GM19395 (cell line): ENCODE measurements around the gene LDB2.

Source experiments
- ATAC-seq: cut with Tn5 transposase; IDR thresholded peaks from one replicate; pipeline ENCODE4 v1.9.1; 2021; ENCODE audit warnings: mild to moderate bottlenecking, moderate library complexity; ENCODE audit not compliant: unreplicated experiment

LDB2 gene

DNA sequence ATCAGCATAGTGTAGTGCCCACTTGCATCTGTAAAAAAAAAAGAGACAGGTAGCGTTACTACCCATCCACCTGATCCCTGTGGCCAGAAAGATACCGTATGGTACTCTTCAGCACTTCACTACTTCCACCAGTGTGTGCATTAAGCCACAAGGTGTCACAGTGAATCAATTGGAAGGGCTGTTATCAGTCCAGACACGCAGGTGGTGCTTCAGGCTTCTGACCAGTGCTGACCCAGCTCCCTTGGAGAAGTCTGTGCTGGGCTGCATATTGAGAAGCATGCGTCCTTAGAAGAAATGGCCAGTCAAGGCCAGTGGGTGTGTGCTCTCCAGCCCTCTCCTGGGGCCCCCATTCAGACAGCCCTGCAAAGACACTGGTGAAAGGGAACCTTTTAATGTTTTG lies 10.6 kb downstream of the LDB2 start:
- no peak for ATAC-seq

DNA sequence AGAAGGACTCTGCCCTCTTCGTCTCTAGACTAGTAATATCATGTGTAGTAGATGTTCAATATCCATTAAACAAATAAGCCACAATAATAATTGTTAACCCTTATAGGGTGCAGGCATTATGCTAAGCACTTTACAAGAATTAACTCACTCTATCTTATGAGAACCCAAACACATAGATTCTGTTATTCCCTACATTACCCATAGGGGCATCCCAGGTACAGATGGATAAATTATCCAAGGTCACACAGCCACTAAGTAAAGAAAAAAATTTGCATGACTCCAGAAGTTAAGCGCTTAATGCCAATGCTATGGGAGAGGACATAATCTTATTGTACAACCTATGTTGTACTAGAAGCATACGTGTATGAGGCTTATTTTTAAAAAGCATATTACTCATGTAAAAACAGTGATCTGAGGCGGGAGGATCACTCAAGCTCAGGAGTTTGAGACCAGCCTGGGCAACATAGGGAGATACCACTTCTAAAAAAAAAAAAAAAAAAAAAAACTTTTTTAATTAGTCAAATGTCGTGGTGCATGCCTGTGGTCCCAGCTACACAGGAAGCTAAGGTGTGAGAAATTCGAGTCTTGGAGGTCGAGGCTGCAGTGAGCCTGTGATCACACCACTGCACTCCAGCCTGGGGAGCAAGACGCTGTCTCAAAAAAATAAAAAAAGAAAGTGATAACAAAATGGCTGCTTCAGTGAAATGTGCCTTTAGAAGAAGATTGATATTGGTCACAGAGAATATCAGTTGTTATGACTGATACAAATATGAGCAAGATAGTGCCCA lies 13.6 kb downstream of the LDB2 start:
- no peak for ATAC-seq

DNA sequence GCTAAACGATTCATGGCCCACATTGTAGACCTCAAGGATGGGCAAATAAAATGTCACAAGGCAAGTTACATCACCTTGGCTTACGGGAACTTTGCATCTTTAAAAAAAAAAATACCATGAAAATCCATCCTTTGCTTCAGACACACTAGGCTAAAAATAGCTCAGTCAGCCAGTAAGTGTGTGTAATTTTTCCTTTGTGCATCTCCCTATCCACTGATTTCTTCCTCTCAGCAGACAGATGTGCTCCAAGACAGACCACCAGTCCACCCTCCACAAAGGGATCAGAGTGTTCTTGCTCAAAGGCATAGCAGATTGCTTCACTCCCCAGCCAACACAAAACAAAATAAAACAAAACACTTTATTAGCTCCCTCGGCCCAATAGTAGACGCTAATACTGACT lies 14.6 kb downstream of the LDB2 start:
- ATAC-seq = no peak

DNA sequence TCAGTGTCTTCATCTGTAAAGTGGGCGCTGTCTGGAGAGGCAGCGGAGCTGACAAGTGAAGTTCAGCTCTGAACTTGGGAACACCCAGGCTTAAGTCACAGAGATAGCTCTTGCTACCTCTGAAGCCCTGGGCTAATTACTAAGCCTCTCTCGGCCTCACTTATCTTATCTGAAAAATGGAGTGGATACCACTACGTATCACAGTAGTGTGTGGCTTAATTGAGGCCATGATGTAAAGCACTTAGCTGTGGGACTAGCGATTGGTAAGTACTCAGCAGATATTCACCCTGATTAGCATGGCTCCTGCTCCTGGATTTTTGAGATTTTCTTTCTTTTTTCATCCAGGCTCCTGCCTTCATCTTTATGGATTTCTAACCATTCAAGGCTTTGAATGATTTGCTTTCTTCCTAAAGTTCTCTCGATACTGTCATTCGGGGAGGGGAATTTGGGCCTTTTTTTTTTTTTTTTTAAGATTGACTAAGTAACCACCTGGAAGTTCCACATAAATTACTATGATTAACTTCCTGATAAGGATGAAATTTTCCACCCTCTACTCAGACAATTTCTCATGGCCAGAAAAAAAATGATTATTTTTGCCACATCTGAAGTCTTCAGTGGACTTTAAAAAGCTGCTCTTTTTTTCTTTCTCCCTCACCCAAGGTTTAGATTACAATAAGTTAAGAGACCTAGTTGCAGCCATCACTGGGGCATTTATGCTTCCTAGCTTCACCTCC lies 17.1 kb downstream of the LDB2 start:
- no peak for ATAC-seq

DNA sequence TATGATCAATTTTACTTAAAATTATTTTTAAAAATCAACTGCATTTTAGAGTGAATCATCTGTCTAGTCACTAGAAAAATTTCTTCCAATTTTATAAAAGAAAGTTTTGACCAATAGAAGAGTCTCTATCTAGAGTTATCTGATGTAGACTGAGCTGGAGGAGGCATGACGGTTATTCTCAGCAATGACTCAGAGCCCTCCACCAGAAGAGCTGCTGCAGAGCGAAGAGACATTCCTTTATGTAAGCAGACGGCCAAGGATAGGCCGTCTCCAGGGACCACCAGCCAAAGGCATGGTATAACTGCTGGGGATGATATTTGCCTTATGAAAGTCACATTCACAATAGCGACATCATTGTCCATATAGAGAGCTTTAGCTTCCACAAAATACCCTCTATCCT lies 23.0 kb downstream of the LDB2 start:
- ATAC-seq = no peak

DNA sequence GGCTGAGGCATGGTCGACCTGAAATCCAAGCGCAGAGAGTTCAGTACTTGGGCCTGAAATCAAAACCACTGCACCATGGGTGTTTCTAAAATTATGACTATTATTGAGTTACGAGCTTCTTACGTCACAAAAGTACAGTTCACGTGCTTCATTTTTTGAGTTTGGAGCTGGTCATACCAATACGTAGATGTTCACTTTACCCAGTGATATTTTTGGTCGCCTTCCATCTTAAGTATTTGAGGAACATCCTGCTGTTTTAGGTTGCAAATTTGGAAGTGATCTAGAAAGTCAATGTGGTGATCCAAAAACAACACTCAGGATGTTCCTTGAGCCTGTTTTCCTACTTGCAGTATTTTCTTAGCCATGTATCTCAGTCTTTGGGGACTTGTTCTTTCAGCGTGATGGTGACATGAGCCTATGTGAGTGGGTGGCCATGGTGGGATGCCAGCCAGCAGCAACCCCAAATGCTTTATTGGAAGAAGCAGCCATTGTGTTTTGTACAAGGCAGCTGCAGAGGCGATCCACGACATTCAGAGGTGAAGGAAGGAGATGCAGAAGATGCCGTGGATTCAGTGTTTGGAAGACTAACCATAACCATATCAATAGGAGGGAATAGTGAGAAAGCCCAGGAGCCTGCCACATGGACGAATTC lies 28.7 kb downstream of the LDB2 start:
- ATAC-seq = no peak

DNA sequence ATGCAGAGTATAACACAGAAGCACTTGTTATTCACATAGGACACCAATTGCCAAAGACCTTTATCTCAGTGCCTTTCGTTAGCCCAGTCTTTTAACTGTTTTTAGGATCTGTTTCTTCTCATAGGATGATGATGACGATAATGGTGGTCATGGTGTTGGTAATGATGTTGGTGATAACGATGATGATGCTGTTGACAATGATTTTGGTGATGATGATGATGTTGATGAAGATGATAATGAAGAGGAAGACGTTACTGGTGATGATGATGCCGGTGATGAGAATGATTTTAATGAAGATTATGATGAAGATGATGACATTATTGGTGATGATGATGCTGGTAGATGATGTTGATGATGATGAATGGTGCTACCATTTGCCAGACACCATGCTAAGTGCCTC lies 29.8 kb downstream of the LDB2 start:
- no peak for ATAC-seq

DNA sequence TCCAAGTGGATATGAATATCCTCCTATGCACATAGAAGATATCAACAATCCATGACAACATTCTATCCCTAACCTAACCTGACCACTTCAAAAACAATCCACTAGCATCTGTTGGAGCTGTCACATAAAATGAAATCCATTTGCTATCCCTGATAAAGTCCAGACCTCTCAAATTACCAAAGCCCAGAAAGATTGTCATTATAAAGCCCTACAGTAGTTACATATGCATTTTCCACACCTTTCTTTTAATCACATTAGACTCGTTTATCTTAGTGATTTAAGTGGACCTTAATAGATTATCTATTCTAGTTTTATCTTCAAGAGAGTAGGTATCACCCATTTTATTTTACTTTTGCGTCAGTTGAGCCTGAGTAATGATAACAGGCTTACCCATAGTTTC lies 30.6 kb downstream of the LDB2 start:
- no peak for ATAC-seq

DNA sequence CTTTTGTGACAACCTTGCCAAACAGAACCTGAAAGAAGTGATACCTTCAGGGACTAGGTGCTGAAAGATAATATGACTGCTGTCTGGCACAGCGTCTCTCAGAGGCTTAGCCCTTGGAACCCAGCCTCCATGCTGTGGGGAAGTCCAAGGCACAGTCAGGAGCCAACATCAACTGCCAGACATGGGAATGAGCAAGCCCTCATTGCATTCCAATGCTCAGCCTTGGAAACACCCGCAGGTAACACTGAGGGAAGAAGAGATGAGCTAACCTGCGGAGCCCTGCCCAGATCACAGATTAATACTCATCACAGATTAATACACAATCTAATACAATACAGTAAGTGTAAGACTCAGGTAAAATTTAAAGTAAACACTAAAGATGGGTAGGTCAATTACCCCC lies 31.5 kb downstream of the LDB2 start:
- ATAC-seq = no peak

DNA sequence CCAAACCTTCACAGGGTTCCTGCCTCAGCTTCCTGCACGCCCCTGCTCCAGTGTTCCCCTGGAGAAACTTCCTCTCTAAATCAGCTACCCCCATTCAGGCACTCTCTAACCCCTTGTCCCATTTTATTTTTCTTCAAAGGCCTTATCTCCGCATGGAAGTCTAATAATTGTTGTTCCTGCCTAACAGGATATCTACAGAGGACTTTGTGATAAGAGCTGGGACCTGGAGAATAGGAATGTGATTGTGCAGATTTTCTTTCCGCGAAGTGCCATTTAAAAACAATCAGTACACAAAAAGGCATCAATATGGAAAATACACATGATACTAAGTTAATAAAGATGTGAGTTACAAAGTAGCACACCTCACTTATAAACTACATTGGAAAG lies 32.6 kb downstream of the LDB2 start:
- ATAC-seq = no peak

DNA sequence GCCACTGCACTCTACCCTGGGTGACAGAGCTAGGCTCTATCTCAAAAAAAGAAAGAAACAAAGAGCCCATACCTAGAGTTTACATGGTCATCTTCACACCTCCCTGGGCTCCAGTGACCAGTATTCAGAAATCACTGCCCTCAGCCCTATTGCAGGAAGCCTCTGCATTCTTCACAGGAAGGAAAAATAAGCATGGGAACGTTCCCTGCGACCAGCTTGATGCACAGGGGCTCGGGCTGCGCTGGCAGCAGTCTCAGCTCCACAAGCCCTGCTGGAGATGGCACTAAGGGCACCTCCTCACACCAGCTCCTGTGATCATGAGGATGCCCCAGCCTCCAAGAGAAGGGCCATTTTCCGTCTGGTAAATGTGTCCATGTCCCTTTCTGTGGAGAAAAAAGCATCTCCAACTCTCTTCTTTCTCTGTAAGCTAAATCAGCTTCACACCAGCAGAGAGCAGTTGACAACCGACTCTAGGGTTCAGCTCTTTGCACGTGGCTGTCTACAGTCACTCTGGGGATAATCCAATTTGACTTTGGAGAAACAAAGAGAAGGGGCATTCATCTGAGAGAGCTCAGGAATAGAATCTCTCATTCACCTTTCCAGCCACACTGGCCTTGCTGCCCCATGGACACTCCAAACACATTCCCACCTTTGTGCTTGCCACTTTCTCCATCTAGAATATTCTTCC lies 33.1 kb downstream of the LDB2 start:
- no peak for ATAC-seq

DNA sequence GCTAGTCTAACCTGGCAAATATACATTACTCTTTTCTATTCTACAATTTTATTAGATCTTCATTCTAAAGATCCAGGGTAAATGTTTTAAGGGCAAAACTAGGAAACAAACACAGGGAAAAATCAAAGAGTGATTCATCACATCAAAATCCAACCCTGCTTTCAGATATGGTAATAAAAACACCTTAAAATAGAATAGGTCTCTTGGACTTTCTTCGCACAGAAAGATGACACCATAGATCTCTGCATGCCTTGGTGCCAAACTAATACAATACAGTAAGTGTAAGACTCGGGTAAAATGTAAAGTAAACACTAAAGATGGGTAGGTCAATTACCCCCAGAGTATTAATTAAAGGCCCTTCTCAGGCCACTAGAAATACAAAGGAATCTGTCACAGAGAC lies 34.2 kb downstream of the LDB2 start:
- ATAC-seq = no peak

DNA sequence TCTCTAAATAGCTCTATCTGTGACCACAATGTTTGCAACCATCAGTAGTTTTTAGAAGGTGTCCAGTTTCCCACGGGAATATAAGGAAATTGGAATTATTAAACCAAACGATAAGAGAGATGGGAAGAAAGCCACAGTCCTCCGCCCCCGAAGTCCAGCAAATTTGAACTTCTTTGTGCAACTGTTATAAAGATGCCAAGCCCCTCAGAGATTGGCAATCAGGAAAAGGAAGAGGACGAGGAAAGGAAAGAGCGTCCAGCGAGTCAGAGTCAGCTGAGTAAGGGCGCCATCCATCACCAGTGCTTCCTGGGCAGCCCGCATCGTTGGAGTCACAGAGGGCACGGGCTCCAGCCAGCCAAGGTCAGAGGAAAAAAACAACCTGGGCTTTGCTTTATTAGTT lies 35.7 kb downstream of the LDB2 start:
- ATAC-seq = no peak

DNA sequence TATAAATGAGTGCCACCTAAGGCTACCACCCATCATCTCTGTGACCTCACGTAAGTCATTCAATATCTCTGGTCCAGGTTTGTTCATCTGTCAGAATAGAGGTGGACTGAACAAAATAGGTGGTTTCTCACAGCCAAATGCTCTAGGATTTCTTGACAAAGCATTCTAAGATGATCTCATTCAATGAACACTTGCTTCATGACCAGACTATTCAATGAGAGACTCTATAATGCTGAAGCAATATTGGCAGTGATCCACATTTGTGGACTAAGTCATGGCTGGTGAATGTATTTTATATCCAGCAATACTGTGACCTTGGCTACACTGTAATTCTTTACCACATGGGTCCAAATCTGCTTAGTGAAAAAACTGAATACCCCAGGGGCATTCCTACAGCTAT lies 37.9 kb downstream of the LDB2 start:
- no peak for ATAC-seq

DNA sequence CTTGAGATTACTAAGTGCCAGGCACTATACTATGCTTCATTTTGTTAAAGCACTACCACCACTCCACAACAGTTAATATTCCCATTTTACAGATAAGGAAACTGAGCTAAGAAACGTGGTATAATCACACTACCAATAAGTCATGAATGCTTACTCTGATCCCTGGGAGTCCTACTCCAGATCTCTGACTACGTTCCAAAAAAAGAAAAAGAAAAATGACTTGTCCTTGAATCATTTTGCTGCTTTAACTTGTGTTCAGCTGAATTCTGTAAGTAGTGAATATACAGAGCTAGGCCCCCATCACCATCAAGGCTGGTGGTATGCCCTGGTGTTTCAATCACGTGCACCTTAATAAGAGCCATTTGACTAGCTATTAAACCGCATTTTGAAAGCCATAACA lies 39.4 kb downstream of the LDB2 start:
- ATAC-seq = no peak

DNA sequence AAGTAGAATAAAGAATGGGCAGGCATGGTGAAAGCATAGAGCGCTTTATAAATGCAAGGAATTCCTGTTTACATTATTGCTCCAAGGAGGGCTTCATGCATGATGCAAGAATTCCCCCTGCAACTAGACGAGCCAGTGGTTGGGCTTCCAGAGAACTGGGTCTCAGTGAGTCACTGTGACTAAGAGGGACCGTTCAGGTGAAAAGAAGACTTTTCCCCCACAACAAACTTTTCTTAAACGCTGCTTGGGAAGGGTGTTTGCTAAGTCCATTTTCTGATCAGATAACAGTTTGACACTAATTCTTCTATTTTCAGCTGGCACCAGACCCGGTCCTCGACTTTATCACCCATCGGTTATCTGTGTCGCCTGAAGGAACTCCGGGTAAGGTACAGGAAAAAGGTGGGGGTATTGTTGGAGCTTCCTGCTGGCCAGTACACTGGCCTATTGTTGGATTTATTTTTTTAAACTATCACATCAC lies 40.1 kb downstream of the LDB2 start:
- ATAC-seq = no peak

DNA sequence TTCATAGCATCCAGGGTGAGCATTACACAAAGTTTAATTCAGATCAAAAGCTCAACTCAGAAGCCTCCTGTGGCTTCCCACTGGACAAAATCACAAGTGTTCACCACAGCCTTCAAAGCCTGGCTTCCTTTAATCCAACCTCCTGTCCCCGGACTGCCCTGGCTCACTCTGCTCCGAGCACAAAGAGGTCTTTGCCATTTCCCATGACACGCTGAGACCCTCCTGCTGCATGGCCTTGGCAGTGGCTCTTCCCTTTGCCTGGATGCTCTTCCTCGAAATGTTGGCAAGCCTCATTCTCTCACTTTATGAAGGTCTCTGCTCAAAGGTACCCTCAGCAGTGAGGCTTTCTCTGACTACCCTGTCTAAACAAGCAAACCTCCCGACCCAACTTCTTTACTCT lies 41.0 kb downstream of the LDB2 start:
- no peak for ATAC-seq

DNA sequence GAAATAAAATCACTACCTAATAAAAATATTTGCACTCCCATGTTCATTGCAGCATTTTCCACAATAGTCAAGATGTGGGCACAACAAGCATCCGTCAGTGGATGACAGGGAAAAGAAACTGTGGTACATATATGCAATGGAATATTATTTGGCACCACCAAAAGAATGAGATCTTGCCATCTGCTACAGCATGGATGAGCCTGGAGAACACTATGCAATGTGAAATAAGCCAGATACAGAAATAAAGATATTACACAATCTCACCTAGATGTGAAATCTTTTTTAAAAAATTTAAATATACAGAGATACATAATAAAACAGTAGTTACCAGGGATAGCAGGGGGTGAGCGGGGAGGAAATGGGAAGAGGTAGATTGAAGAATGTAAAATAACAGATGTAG lies 44.8 kb downstream of the LDB2 start:
- no peak for ATAC-seq

DNA sequence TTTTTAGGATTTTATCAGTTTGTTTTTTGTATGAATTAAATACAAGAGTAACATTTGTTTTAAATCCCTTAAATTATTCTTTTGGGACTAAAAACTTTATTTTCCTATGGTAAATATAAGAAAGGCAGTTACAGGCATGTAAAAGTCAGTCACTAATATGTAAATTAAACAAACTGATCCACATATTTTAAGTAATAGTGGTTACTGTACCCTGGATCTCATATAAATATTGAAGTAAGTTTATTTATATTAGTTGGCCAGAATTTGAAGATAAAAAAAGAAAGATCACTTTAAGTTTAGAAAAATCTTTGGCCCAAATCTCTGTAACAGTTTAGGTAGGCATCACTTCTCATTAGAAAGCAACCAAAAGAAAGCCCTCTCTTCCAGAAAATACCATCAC lies 45.8 kb downstream of the LDB2 start:
- no peak for ATAC-seq

DNA sequence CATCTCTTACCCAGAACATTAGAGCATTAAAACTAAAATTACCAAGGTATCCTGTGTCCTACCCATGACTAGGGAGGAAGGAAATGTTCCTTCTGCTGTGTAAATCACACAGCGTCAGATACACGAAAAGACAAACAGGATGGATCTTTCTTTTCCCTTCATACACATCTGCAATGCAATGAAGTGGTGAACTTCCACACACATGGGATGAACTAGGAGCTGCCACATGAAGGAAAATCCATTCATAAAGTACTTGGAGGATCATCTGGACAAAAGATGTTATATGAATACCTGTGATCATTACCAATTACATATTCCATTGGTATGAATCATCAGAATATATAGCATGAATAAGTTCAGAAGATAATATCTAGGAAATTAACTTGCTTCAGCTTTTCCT lies 46.2 kb downstream of the LDB2 start:
- ATAC-seq = no peak

DNA sequence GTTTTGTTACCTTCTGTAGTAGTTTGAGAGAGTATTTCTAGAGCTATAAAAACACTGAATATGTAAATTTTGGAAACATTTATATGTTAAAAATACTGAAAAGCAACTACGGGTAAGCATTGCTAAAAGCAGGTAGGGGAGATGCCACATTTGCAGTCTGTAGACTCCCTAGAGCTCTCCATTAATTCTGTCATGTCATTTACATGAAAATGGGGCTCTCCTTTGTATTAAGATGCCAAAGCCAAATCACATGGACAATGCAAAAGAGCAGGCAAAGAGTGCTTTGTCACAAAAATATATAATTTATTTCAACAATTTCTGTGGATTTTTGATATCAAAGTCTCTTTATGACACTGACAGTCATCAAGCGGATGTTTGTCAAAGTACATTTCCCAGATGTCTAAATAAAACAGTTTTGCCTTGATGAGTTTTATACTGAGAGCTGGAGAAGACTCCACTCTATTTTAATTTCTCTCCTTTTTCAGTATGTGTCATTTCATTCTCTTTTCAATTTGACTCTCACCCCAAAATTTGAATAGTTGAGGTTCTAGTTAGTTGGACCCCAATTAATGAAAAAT lies 51.8 kb downstream of the LDB2 start:
- no peak for ATAC-seq
